ENCODE data around the gene ULBP1. TPM values are rescaled to one million over a fixed set of nuclear protein-coding genes. Genes with fewer than 3 reads are reported as not detected.
"Not testable (repeated sequence)": the region's sequence is repeated elsewhere in the genome, so short reads cannot be mapped to it uniquely, and the experiment has no call there.

The ULBP1 gene
- polyA plus RNA-seq, 3 donors = 0.06 to 0.79 (median 0.09) TPM

- no peak overlapping the region for H3K27ac Mint-ChIP-seq
- intact Hi-C loops (cut with micrococcal nuclease) = no loop called here
- H4K20me1 ChIP-seq (ENCODE audit: insufficient read depth, low read length) = no peaks in the 10 kb centered on the region
These were observed 12.6 kb upstream of the ULBP1 start for GRCh38 chr6:149951096-149951495.

GRCh38 chr6:149951626-149952025 is 12.1 kb upstream of the ULBP1 start:
- H3K79me2 ChIP-seq (ENCODE audit: insufficient read depth, low read length) = no peaks in the 10 kb centered on the region
- Mint-ChIP-seq H3K4me3 (no peak overlapping the region), H3K36me3 (peaks cover 0 to 5% of the 10 kb centered on the region in 2 donors), H3K4me1 (peaks cover 9% of the 10 kb centered on the region), H3K27me3 (ENCODE audit: low read depth in 3 of 3) (peaks cover 72 to 89% (median 88%) of the 10 kb centered on the region in 3 donors), H3K27ac (no peak overlapping the region), H3K9me3 (peaks cover 0 to 14% (median 3%) of the 10 kb centered on the region in 7 donors)
- H3K9ac ChIP-seq (ENCODE audit: insufficient read depth, low read length, poor library complexity, severe bottlenecking) = no peak overlapping the region
- DNase-seq = no peak
- no peaks in the 10 kb centered on the region for H4K20me1 ChIP-seq (ENCODE audit: insufficient read depth, low read length)
- peaks cover 55 to 87% of the 10 kb centered on the region in 2 donors for H3K27me3 ChIP-seq (ENCODE audit: control insufficient read depth in 2 of 2, insufficient read depth in 2 of 2, low read length in 2 of 2)
- H2AFZ ChIP-seq (ENCODE audit: insufficient read depth, low read depth, low read length, poor library complexity, severe bottlenecking) = no peak overlapping the region
- H3K4me3 ChIP-seq (replicated peaks in 1 of 3; ENCODE audit: low read depth in 2 of 3, low read length in 3 of 3) = no peak overlapping the region
- no peak overlapping the region for H3K4me2 ChIP-seq (replicated peaks; ENCODE audit: extremely low read depth, low read length, poor library complexity, severe bottlenecking)
- no peak overlapping the region for H3K27ac ChIP-seq (ENCODE audit: low read depth in 1 of 2, low read length in 2 of 2)
- whole genome bisulfite sequencing (ENCODE audit: insufficient coverage) = 83% methylated on average over 3 of the region's 3 CpGs
- intact Hi-C loops (cut with micrococcal nuclease) = no loop called here
- peaks cover 0 to 5% of the 10 kb centered on the region in 2 donors for H3K9me3 ChIP-seq (replicated peaks in 1 of 2; ENCODE audit: control insufficient read depth in 1 of 2, insufficient read depth in 1 of 2, low read length in 2 of 2)
- H3K36me3 ChIP-seq (replicated peaks in 1 of 2; ENCODE audit: control insufficient read depth in 1 of 2, insufficient read depth in 2 of 2, low read length in 2 of 2) = no peaks in the 10 kb centered on the region
- no peak for TF ChIP-seq CTCF (IDR thresholded peaks at IDR 0.05)
- H3K4me1 ChIP-seq (ENCODE audit: control insufficient read depth in 1 of 2, insufficient read depth in 2 of 2, low read length in 2 of 2) = no peaks in the 10 kb centered on the region

More at GRCh38 chr6:149951096-149951495, 12.6 kb upstream of the ULBP1 start:
- Histone ChIP-seq H3K27me3 (ENCODE audit: control insufficient read depth in 2 of 2, insufficient read depth in 2 of 2, low read length in 2 of 2) (peaks cover 55 to 81% of the 10 kb centered on the region in 2 donors), H3K4me2 (replicated peaks; ENCODE audit: extremely low read depth, low read length, poor library complexity, severe bottlenecking) (no peak overlapping the region), H3K36me3 (replicated peaks in 1 of 2; ENCODE audit: control insufficient read depth in 1 of 2, insufficient read depth in 2 of 2, low read length in 2 of 2) (no peaks in the 10 kb centered on the region), H2AFZ (ENCODE audit: insufficient read depth, low read depth, low read length, poor library complexity, severe bottlenecking) (no peak overlapping the region), H3K79me2 (ENCODE audit: insufficient read depth, low read length) (no peaks in the 10 kb centered on the region), H3K27ac (ENCODE audit: low read depth in 1 of 2, low read length in 2 of 2) (no peak overlapping the region), H3K9me3 (replicated peaks in 1 of 2; ENCODE audit: control insufficient read depth in 1 of 2, insufficient read depth in 1 of 2, low read length in 2 of 2) (peaks cover 0 to 5% of the 10 kb centered on the region in 2 donors), H3K4me1 (ENCODE audit: control insufficient read depth in 1 of 2, insufficient read depth in 2 of 2, low read length in 2 of 2) (no peaks in the 10 kb centered on the region), H3K9ac (ENCODE audit: insufficient read depth, low read length, poor library complexity, severe bottlenecking) (no peak overlapping the region), H3K4me3 (replicated peaks in 1 of 3; ENCODE audit: low read depth in 2 of 3, low read length in 3 of 3) (no peak overlapping the region)
- peaks cover 0 to 5% of the 10 kb centered on the region in 2 donors for H3K36me3 Mint-ChIP-seq
- peak overlapping the region in 1 of 2 donors; percentile 46 for H3K4me3 Mint-ChIP-seq
- no peak for DNase-seq
- peaks cover 0 to 17% (median 3%) of the 10 kb centered on the region in 7 donors for H3K9me3 Mint-ChIP-seq
- H3K4me1 Mint-ChIP-seq = peaks cover 9% of the 10 kb centered on the region
- no peak for TF ChIP-seq CTCF (IDR thresholded peaks at IDR 0.05)
- H3K27me3 Mint-ChIP-seq (ENCODE audit: low read depth in 3 of 3) = peaks cover 70 to 90% (median 86%) of the 10 kb centered on the region in 3 donors
- 71% methylated on average over 3 of the region's 9 CpGs for WGBS (ENCODE audit: insufficient coverage)

GRCh38 chr6:149953390-149953789 is 10.4 kb upstream of the ULBP1 start:
- intact Hi-C loops (cut with micrococcal nuclease); H3K9me3 ChIP-seq (replicated peaks in 1 of 2; ENCODE audit: control insufficient read depth in 1 of 2, insufficient read depth in 1 of 2, low read length in 2 of 2); H3K27ac ChIP-seq (ENCODE audit: low read depth in 1 of 2, low read length in 2 of 2); H3K4me3 ChIP-seq (replicated peaks in 1 of 3; ENCODE audit: low read depth in 2 of 3, low read length in 3 of 3); H2AFZ ChIP-seq (ENCODE audit: insufficient read depth, low read depth, low read length, poor library complexity, severe bottlenecking); H3K36me3 Mint-ChIP-seq; H3K4me1 ChIP-seq (ENCODE audit: control insufficient read depth in 1 of 2, insufficient read depth in 2 of 2, low read length in 2 of 2); H3K9ac ChIP-seq (ENCODE audit: insufficient read depth, low read length, poor library complexity, severe bottlenecking); H3K27ac Mint-ChIP-seq; H3K4me1 Mint-ChIP-seq; H3K4me2 ChIP-seq (replicated peaks; ENCODE audit: extremely low read depth, low read length, poor library complexity, severe bottlenecking); H3K79me2 ChIP-seq (ENCODE audit: insufficient read depth, low read length); DNase-seq; H4K20me1 ChIP-seq (ENCODE audit: insufficient read depth, low read length); H3K36me3 ChIP-seq (replicated peaks in 1 of 2; ENCODE audit: control insufficient read depth in 1 of 2, insufficient read depth in 2 of 2, low read length in 2 of 2): not testable (repeated sequence)
- peak overlapping the region in 1 of 2 donors; percentile 79 for H3K4me3 Mint-ChIP-seq
- peaks cover 74 to 90% (median 89%) of the 10 kb centered on the region in 3 donors for H3K27me3 Mint-ChIP-seq (ENCODE audit: low read depth in 3 of 3)
- peaks cover 64 to 96% of the 10 kb centered on the region in 2 donors for H3K27me3 ChIP-seq (ENCODE audit: control insufficient read depth in 2 of 2, insufficient read depth in 2 of 2, low read length in 2 of 2)
- peaks cover 0 to 14% (median 3%) of the 10 kb centered on the region in 7 donors for H3K9me3 Mint-ChIP-seq
- 14% methylated on average over 2 of the region's 2 CpGs for WGBS (ENCODE audit: insufficient coverage)
